HG03060 (cell line): ENCODE measurements around the gene GPATCH1.
"Not testable (repeated sequence)": the region's sequence is repeated elsewhere in the genome, so short reads cannot be mapped to it uniquely, and the experiment has no call there.

Experiments used
- ATAC-seq: cut with Tn5 transposase; IDR thresholded peaks from one replicate; pipeline ENCODE4 v1.9.1; 2021; ENCODE audit warnings: low read depth, moderate number of reproducible peaks; ENCODE audit not compliant: unreplicated experiment

The GPATCH1 gene

GRCh38 chr19:33080761-33081681 lies at the start of gene GPATCH1:
TSS of gene GPATCH1 (plus strand) at chr19:33081181. CDS start at chr19:33081194, 13 bp downstream.
- ATAC-seq, result no peak

GRCh38 chr19:33032218-33032781 lies 48.7 kb upstream of the GPATCH1 start:
- ATAC-seq, result no peak

GRCh38 chr19:33035461-33035860 lies 45.5 kb upstream of the GPATCH1 start:
- no peak for ATAC-seq

- not testable (repeated sequence) for ATAC-seq
Observed at GRCh38 chr19:33036370-33037167, 44.4 kb upstream of the GPATCH1 start.

GRCh38 chr19:33037168-33038025 lies 43.6 kb upstream of the GPATCH1 start:
- ATAC-seq, result not testable (repeated sequence)

- no peak for ATAC-seq
Observed at GRCh38 chr19:33039108-33039599, 41.8 kb upstream of the GPATCH1 start.

- ATAC-seq, result no peak
Observed at GRCh38 chr19:33039815-33040214, 41.2 kb upstream of the GPATCH1 start.

GRCh38 chr19:33040994-33041827 lies 39.8 kb upstream of the GPATCH1 start:
- no peak for ATAC-seq

- not testable (repeated sequence) for ATAC-seq
Observed at GRCh38 chr19:33041828-33042160, 39.2 kb upstream of the GPATCH1 start.

- ATAC-seq, result no peak
Observed at GRCh38 chr19:33047422-33047821, 33.6 kb upstream of the GPATCH1 start.

GRCh38 chr19:33048806-33049676 lies 31.9 kb upstream of the GPATCH1 start:
- no peak for ATAC-seq

GRCh38 chr19:33050110-33050509 lies 30.9 kb upstream of the GPATCH1 start:
- ATAC-seq, result no peak

- ATAC-seq, result no peak
Observed at GRCh38 chr19:33052352-33052972, 28.5 kb upstream of the GPATCH1 start.

- no peak for ATAC-seq
Observed at GRCh38 chr19:33054623-33055022, 26.4 kb upstream of the GPATCH1 start.

- no peak for ATAC-seq
Observed at GRCh38 chr19:33055718-33056117, 25.3 kb upstream of the GPATCH1 start.

GRCh38 chr19:33060586-33060985 lies 20.4 kb upstream of the GPATCH1 start:
- ATAC-seq, result no peak

GRCh38 chr19:33062902-33063301 lies 18.1 kb upstream of the GPATCH1 start:
- no peak for ATAC-seq

GRCh38 chr19:33063356-33063752 lies 17.6 kb upstream of the GPATCH1 start:
- no peak for ATAC-seq
